H1 (cell line): Measurements from ENCODE around the gene ZMYM4. TPM values are rescaled to one million over a fixed set of nuclear protein-coding genes. Genes with fewer than 3 reads are reported as not detected.

ENCODE experiments used
- CTCF ChIA-PET: fragments of 300-600 bp; sonication (Branson Sonifier 250); formaldehyde crosslinking; loops from one replicate; lab custom pipeline; 2021; ENCODE audit not compliant: partially characterized antibody; lab: Charles Lee
- POLR2A ChIA-PET: fragments of 300-600 bp; sonication (Branson Sonifier 250); formaldehyde crosslinking; loops from one replicate; lab custom pipeline; 2021; ENCODE audit warnings: inconsistent platforms; ENCODE audit not compliant: partially characterized antibody; lab: Charles Lee
- DNase-seq, 2 experiments: peaks; one replicate each; pipeline versions ENCODE4 v3.0.0 to v3.0.0-alpha.2; 2010 to 2022; ENCODE audit warnings: low spot score in 2 of 2, low read depth in 1 of 2, mixed read lengths in 1 of 2
- FAIRE-seq: peaks from 2 replicates; lab custom pipeline; 2011; peaks lifted over from hg19 to GRCh38; lab: Jason Lieb, UNC
- H2AFZ ChIP-seq: 2 replicates; pipeline ENCODE4 v1.8.1; 2012; ENCODE audit warnings: low read length, inconsistent platforms
- H2AK5ac ChIP-seq: 2 replicates; pipeline ENCODE4 v1.6.1; 2013; ENCODE audit warnings: low read depth, low read length
- H2BK120ac ChIP-seq: replicated peaks from 2 replicates; pipeline ENCODE3; 2013; ENCODE audit warnings: low read depth, low read length, inconsistent platforms
- H2BK12ac ChIP-seq: 2 replicates; pipeline ENCODE4 v1.6.1; 2013; ENCODE audit warnings: low read depth, low read length
- H2BK15ac ChIP-seq: 2 replicates; pipeline ENCODE4 v1.6.1; 2013; ENCODE audit warnings: low read length
- H2BK20ac ChIP-seq: 2 replicates; pipeline ENCODE4 v1.6.1; 2013; ENCODE audit warnings: low read length
- H2BK5ac ChIP-seq: 2 replicates; pipeline ENCODE4 v1.6.1; 2013; ENCODE audit warnings: low read depth, low read length
- H3K14ac ChIP-seq: 2 replicates; pipeline ENCODE4 v1.6.1; 2013; ENCODE audit warnings: inconsistent platforms; ENCODE audit not compliant: insufficient read length
- H3K18ac ChIP-seq: 2 replicates; pipeline ENCODE4 v1.6.1; 2013; ENCODE audit warnings: low read length; ENCODE audit errors: extremely low read depth
- H3K23ac ChIP-seq: 2 replicates; pipeline ENCODE4 v1.6.1; 2013; ENCODE audit warnings: inconsistent platforms; ENCODE audit not compliant: insufficient read length
- H3K23me2 ChIP-seq: 2 replicates; pipeline ENCODE4 v1.6.1; 2013; ENCODE audit warnings: low read depth, low read length
- H3K27ac ChIP-seq: 2 replicates; pipeline ENCODE4 v1.6.1; 2011; ENCODE audit warnings: low read depth, low read length, inconsistent platforms
- H3K27me3 ChIP-seq, 4 experiments: replicated peaks in 1 of 4; 1 replicate in 1 of 4; 2 replicates in 3 of 4; pipeline versions ENCODE4 v1.6.1 to v1.8.1; 2011 to 2013; ENCODE audit warnings: low read length in 3 of 4, mild to moderate bottlenecking in 3 of 4, inconsistent platforms in 2 of 4, mixed read lengths in 2 of 4, moderate library complexity in 1 of 4; ENCODE audit not compliant: control insufficient read depth in 3 of 4, insufficient read depth in 3 of 4; ENCODE audit errors: extremely low read depth in 1 of 4
- H3K36me3 ChIP-seq, 4 experiments: 2 replicates each; pipeline versions ENCODE4 v1.6.1 to v1.8.1; 2011 to 2013; ENCODE audit warnings: mild to moderate bottlenecking in 4 of 4, low read length in 3 of 4, moderate library complexity in 2 of 4, control low read depth in 1 of 4, inconsistent platforms in 1 of 4; ENCODE audit not compliant: insufficient read depth in 4 of 4, control insufficient read depth in 2 of 4
- H3K4ac ChIP-seq: replicated peaks from 2 replicates; pipeline ENCODE3; 2013; ENCODE audit warnings: low read length, low read depth, mixed read lengths, inconsistent platforms; ENCODE audit not compliant: insufficient read length
- H3K4me1 ChIP-seq, 4 experiments: replicated peaks in 1 of 4; 1 replicate in 1 of 4; 2 replicates in 3 of 4; pipeline versions ENCODE4 v1.6.1 to v1.8.1; 2011 to 2013; ENCODE audit warnings: low read length in 3 of 4, inconsistent platforms in 2 of 4, mixed read lengths in 1 of 4; ENCODE audit not compliant: insufficient read depth in 4 of 4, control insufficient read depth in 3 of 4
- H3K4me2 ChIP-seq, 2 experiments: 2 replicates each; pipeline versions ENCODE4 v1.6.1 to v1.8.1; 2011 to 2013; ENCODE audit warnings: low read depth in 2 of 2, low read length in 2 of 2, control low read depth in 1 of 2, inconsistent platforms in 1 of 2, mild to moderate bottlenecking in 1 of 2; ENCODE audit not compliant: insufficient read depth in 1 of 2
- H3K4me3 ChIP-seq, 4 experiments: fragments of 200-600, 300-600 bp in 1 of 4; sonication (generic), shearing (Covaris generic), sonication (Bioruptor Twin) in 1 of 4; 2 replicates each; pipeline versions ENCODE4 v1.5.1 to v1.8.1; 2011 to 2016; ENCODE audit warnings: low read length in 4 of 4, low read depth in 3 of 4, control low read depth in 2 of 4, inconsistent platforms in 2 of 4, mild to moderate bottlenecking in 2 of 4, mixed read lengths in 1 of 4, moderate library complexity in 1 of 4; ENCODE audit not compliant: insufficient read depth in 2 of 4; ENCODE audit errors: extremely low read depth in 1 of 4
- H3K56ac ChIP-seq: replicated peaks from 2 replicates; pipeline ENCODE3; 2013; ENCODE audit warnings: low read depth, mild to moderate bottlenecking, mixed read lengths, low read length, inconsistent platforms; ENCODE audit not compliant: insufficient read length
- H3K79me1 ChIP-seq: 2 replicates; pipeline ENCODE4 v1.6.1; 2013; ENCODE audit warnings: low read depth, low read length, control low read depth
- H3K79me2 ChIP-seq, 2 experiments: 2 replicates each; pipeline versions ENCODE4 v1.6.1 to v1.8.1; 2012 to 2013; ENCODE audit warnings: low read length in 2 of 2, mild to moderate bottlenecking in 2 of 2, inconsistent platforms in 1 of 2; ENCODE audit not compliant: insufficient read depth in 2 of 2, control insufficient read depth in 1 of 2
- H3K9ac ChIP-seq, 4 experiments: replicated peaks in 1 of 4; 1 replicate in 1 of 4; 2 replicates in 3 of 4; pipeline versions ENCODE4 v1.6.1 to v1.8.1; 2011 to 2013; ENCODE audit warnings: low read depth in 3 of 4, low read length in 3 of 4, control low read depth in 2 of 4, mild to moderate bottlenecking in 2 of 4, moderate library complexity in 2 of 4, inconsistent platforms in 1 of 4; ENCODE audit errors: extremely low read depth in 1 of 4
- H3K9me3 ChIP-seq, 2 experiments: 2 replicates each; pipeline versions ENCODE4 v1.6.1 to v1.8.1; 2012 to 2013; ENCODE audit warnings: mild to moderate bottlenecking in 2 of 2, moderate library complexity in 2 of 2, control low read depth in 1 of 2, inconsistent platforms in 1 of 2, low read depth in 1 of 2, low read length in 1 of 2, mixed read lengths in 1 of 2; ENCODE audit not compliant: insufficient read depth in 2 of 2
- H4K20me1 ChIP-seq, 2 experiments: replicated peaks in 1 of 2; 2 replicates each; pipeline versions ENCODE3 to v1.8.1; 2011 to 2013; ENCODE audit warnings: inconsistent platforms in 2 of 2, low read length in 2 of 2, mild to moderate bottlenecking in 1 of 2; ENCODE audit not compliant: insufficient read depth in 2 of 2, control insufficient read depth in 1 of 2
- H4K5ac ChIP-seq: 2 replicates; pipeline ENCODE4 v1.6.1; 2013; ENCODE audit warnings: low read length, low read depth, mixed read lengths, inconsistent platforms; ENCODE audit not compliant: insufficient read length
- H4K8ac ChIP-seq: 2 replicates; pipeline ENCODE4 v1.8.0; 2013; ENCODE audit warnings: mild to moderate bottlenecking, moderate library complexity, low read length, inconsistent platforms; ENCODE audit not compliant: insufficient read depth; ENCODE audit errors: extremely low read depth
- H4K91ac ChIP-seq: replicated peaks from 2 replicates; pipeline ENCODE3; 2013; ENCODE audit warnings: low read length, mixed read lengths, inconsistent platforms; ENCODE audit not compliant: insufficient read length
- BRCA1 ChIP-seq: IDR thresholded peaks from 2 replicates; pipeline ENCODE4 v1.6.1; 2012; ENCODE audit warnings: low read depth, low read length, improper control_type of control experiment
- CBX5 ChIP-seq: fragments of 300-800, 300-1000 bp; sonication (generic); IDR thresholded peaks from 2 replicates; pipeline ENCODE4 v1.7.1; 2016; ENCODE audit warnings: antibody characterized with exemption, low read length, low read depth
- CHD1 ChIP-seq: IDR thresholded peaks from 2 replicates; pipeline ENCODE4 v1.6.1; 2012; ENCODE audit warnings: low read depth, low read length, improper control_type of control experiment
- CHD2 ChIP-seq: IDR thresholded peaks from 2 replicates; pipeline ENCODE4 v1.6.1; 2012; ENCODE audit warnings: low read length, improper control_type of control experiment
- CTBP2 ChIP-seq: IDR thresholded peaks from 2 replicates; pipeline ENCODE4 v1.7.0; 2011; ENCODE audit warnings: borderline replicate concordance, mild to moderate bottlenecking, moderate library complexity, mixed read lengths, low read length; ENCODE audit not compliant: insufficient read depth, insufficient read length
- E2F6 ChIP-seq: IDR thresholded peaks from 2 replicates; pipeline ENCODE4 v1.6.1; 2012; ENCODE audit warnings: inconsistent platforms
- JUN ChIP-seq: IDR thresholded peaks from 2 replicates; pipeline ENCODE4 v1.6.1; 2011; ENCODE audit warnings: low read depth, mild to moderate bottlenecking, improper control_type of control experiment, low read length
- POLR2AphosphoS5 ChIP-seq: IDR thresholded peaks from 2 replicates; pipeline ENCODE4 v1.6.1; 2011; ENCODE audit warnings: low read depth, low read length
- RAD21 ChIP-seq, 2 experiments: IDR thresholded peaks in 1 of 2; conservative IDR thresholded peaks in 1 of 2; 2 replicates each; pipeline ENCODE4 v1.6.1; 2011; ENCODE audit warnings: low read depth in 2 of 2, low read length in 2 of 2, improper control_type of control experiment in 1 of 2, inconsistent platforms in 1 of 2, mild to moderate bottlenecking in 1 of 2, moderate library complexity in 1 of 2
- RFX5 ChIP-seq: IDR thresholded peaks from 2 replicates; pipeline ENCODE4 v1.6.1; 2011; ENCODE audit warnings: low read depth, low read length, improper control_type of control experiment, borderline replicate concordance
- SIRT6 ChIP-seq: IDR thresholded peaks from one replicate; pipeline ENCODE4 v1.7.1; 2012; ENCODE audit warnings: low read length, inconsistent platforms
- SP2 ChIP-seq: IDR thresholded peaks from 2 replicates; pipeline ENCODE4 v1.6.1; 2012; ENCODE audit warnings: mild to moderate bottlenecking, low read length, inconsistent platforms
- TAF1 ChIP-seq: IDR thresholded peaks from 2 replicates; pipeline ENCODE4 v1.6.1; 2011; ENCODE audit warnings: mild to moderate bottlenecking, low read depth, low read length
- TAF7 ChIP-seq: optimal IDR thresholded peaks from 2 replicates; pipeline ENCODE3; 2011; ENCODE audit warnings: low read depth, mild to moderate bottlenecking, inconsistent platforms, low read length, moderate library complexity, borderline replicate concordance
- TEAD4 ChIP-seq: IDR thresholded peaks from 2 replicates; pipeline ENCODE4 v1.6.1; 2012; ENCODE audit warnings: low read depth, low read length, inconsistent platforms, mixed read lengths
- WGBS, 2 experiments: shearing (Covaris generic) in 1 of 2; methylation state at CpG; one replicate each; pipeline versions ENCODE4 v1.1.6 to v1.1.7; 2013 to 2015; ENCODE audit warnings: low lambda C conversion rate in 2 of 2, mixed read lengths in 2 of 2, inconsistent platforms in 1 of 2, low coverage in 1 of 2, missing lambda C conversion rate in 1 of 2; ENCODE audit not compliant: insufficient replicate concordance in 2 of 2, insufficient coverage in 1 of 2, insufficient read length in 1 of 2; ENCODE audit errors: extremely low coverage in 1 of 2, missing lambda C conversion rate in 1 of 2; 5-methylcytosine and 5-hydroxymethylcytosine counted together
- polyA plus RNA-seq, 7 experiments: library from polyadenylated mRNA; depleted of rRNA in 3 of 7; stranded (reverse) in 5 of 7; unstranded in 2 of 7; fragments of >200 nt in 5 of 7; fragments of 200-250 nt in 2 of 7; gene quantifications; 1 replicate in 5 of 7; 2 replicates in 1 of 7; 4 replicates in 1 of 7; pipeline versions ENCODE4 v1.2.1 to v1.2.3, GENCODE V29; 2011 to 2013; ENCODE audit warnings: missing spikeins in 2 of 7, mixed read lengths in 2 of 7
- total RNA-seq: library from RNA; stranded (reverse); fragmentation: NEBNext Ultra II Directional; extraction: Animal tissue kit (Norgen Biotek cat#: 25700); gene quantifications from 2 replicates; pipeline ENCODE4 v1.2.1, GENCODE V29; 2021

The ZMYM4 gene
- total and polyA plus RNA-seq, 2 of the 8 experiments (the other 6 are each of a cell fraction or from before 2014, with no cell fraction given): 16.7 to 81.3 TPM

- Histone ChIP-seq H2BK15ac (no peak overlapping the region), H3K14ac (no peak overlapping the region), H3K23ac (no peak overlapping the region), H3K27ac (no peak overlapping the region), H3K18ac (no peak overlapping the region), H3K4me3 (no peak overlapping the region), H3K4me2 (no peak overlapping the region), H3K9me3 (no peaks in the 10 kb centered on the region), H2BK120ac (no peak overlapping the region), H4K20me1 (no peaks in the 10 kb centered on the region), H4K91ac (no peak overlapping the region), H3K56ac (no peak overlapping the region), H2BK12ac (no peak overlapping the region), H2AK5ac (no peak overlapping the region), H4K5ac (no peak overlapping the region), H3K79me1 (no peaks in the 10 kb centered on the region), H3K4me1 (peaks cover 3 to 6% (median 5%) of the 10 kb centered on the region in 4 experiments; a peak in 5 of 7 replicates), H3K23me2 (no peaks in the 10 kb centered on the region), H3K9ac (no peak overlapping the region), H2AFZ (no peak overlapping the region), H3K36me3 (peaks cover 0 to 81% (median 30%) of the 10 kb centered on the region in 4 experiments; a peak in 7 of 8 replicates), H2BK20ac (no peak overlapping the region), H3K27me3 (no peaks in the 10 kb centered on the region), H4K8ac (no peak overlapping the region), H2BK5ac (no peak overlapping the region), H3K4ac (no peak overlapping the region), H3K79me2 (no peaks in the 10 kb centered on the region)
- CTCF ChIA-PET: interaction anchor here (1.5 kb wide), 1 partner anchor 9 kb away, joined by 4 read pairs; no protein-coding TSS in a partner anchor
- FAIRE-seq: no peak
- WGBS, 2 experiments: 94% methylated on average over 3 of the region's 3 CpGs; no CpG with 5 or more reads in 1 of the 2 experiments
- DNase-seq: no peak
- POLR2A ChIA-PET: no interaction called here
- TF ChIP-seq CHD1: no peak
- TF ChIP-seq RFX5: no peak
- TF ChIP-seq CTBP2: no peak
- TF ChIP-seq POLR2AphosphoS5: no peak
- no peak for TF ChIP-seq SIRT6
- TF ChIP-seq E2F6: no peak
- no peak for TF ChIP-seq CHD2
- no peak for TF ChIP-seq TEAD4
- no peak for TF ChIP-seq BRCA1
- TF ChIP-seq TAF1: no peak
- no peak for TF ChIP-seq TAF7
- TF ChIP-seq CBX5: no peak
- no peak for TF ChIP-seq RAD21 (IDR thresholded peaks at IDR 0.05 in 1 of 2, conservative IDR thresholded peaks at IDR 0.05 in 1 of 2; ENCODE audit: low read depth in 2 of 2, low read length in 2 of 2)
- no peak for TF ChIP-seq SP2
- TF ChIP-seq JUN: no peak
Measured at GRCh38 chr1:35398739-35399138, 130.2 kb downstream of the ZMYM4 start.
